Measurements from ENCODE around the gene TEX10.

The TEX10 gene

GRCh38 chr9:100286257-100286656 is 66.5 kb downstream of the TEX10 start:
- DNase-seq (ENCODE audit: extremely low read depth, low read depth), result no peak
- TF ChIP-seq CTCF (IDR thresholded peaks at IDR 0.05; ENCODE audit: low read depth, low read length), result no peak

- no peak for DNase-seq (ENCODE audit: extremely low read depth, low read depth)
- no peak for TF ChIP-seq CTCF (IDR thresholded peaks at IDR 0.05; ENCODE audit: low read depth, low read length)
Observed at GRCh38 chr9:100285601-100286000, 67.1 kb downstream of the TEX10 start.

GRCh38 chr9:100285080-100285479 is 67.7 kb downstream of the TEX10 start:
- no peak for TF ChIP-seq CTCF (IDR thresholded peaks at IDR 0.05; ENCODE audit: low read depth, low read length)
- no peak for DNase-seq (ENCODE audit: extremely low read depth, low read depth)

GRCh38 chr9:100284247-100284646 is 68.5 kb downstream of the TEX10 start:
- TF ChIP-seq CTCF (IDR thresholded peaks at IDR 0.05; ENCODE audit: low read depth, low read length), result no peak
- DNase-seq (ENCODE audit: extremely low read depth, low read depth), result no peak

- no peak for TF ChIP-seq CTCF (IDR thresholded peaks at IDR 0.05; ENCODE audit: low read depth, low read length)
- DNase-seq (ENCODE audit: extremely low read depth, low read depth), result no peak
Observed at GRCh38 chr9:100282388-100282719, 70.4 kb downstream of the TEX10 start.

GRCh38 chr9:100281676-100282387 is 70.9 kb downstream of the TEX10 start:
- no peak for DNase-seq (ENCODE audit: extremely low read depth, low read depth)
- no peak for TF ChIP-seq CTCF (IDR thresholded peaks at IDR 0.05; ENCODE audit: low read depth, low read length)

- TF ChIP-seq CTCF (IDR thresholded peaks at IDR 0.05; ENCODE audit: low read depth, low read length), result no peak
Observed at GRCh38 chr9:100281066-100281465, 71.7 kb downstream of the TEX10 start.

More at GRCh38 chr9:100281066-100281465, 71.7 kb downstream of the TEX10 start:
- DNase-seq (ENCODE audit: extremely low read depth, low read depth), result no peak
